DND-41 (cell line): Measurements from ENCODE around the gene PRR13.

ENCODE experiments used
- CTCF ChIP-seq: IDR thresholded peaks from 2 replicates; pipeline ENCODE4 v1.5.1; 2012; ENCODE audit warnings: borderline replicate concordance, low read length, moderate library complexity, mild to moderate bottlenecking; ENCODE audit not compliant: poor library complexity, severe bottlenecking; ENCODE audit errors: extremely low read depth
- EZH2 ChIP-seq: IDR thresholded peaks from 3 replicates; pipeline ENCODE4 v1.6.1; 2012; ENCODE audit warnings: borderline replicate concordance, low read depth, mild to moderate bottlenecking, moderate library complexity, low read length, inconsistent platforms; ENCODE audit not compliant: severe bottlenecking

- TF ChIP-seq CTCF (no peak), EZH2 (no peak)
Observed at GRCh38 chr12:53474077-53474476, 32.5 kb downstream of the PRR13 start.
